Endometrial microvascular endothelial cells (primary cell): Measurements from ENCODE around the gene GOLGB1. TPM values are rescaled to one million over a fixed set of nuclear protein-coding genes. Genes with fewer than 3 reads are reported as not detected.

Experiments
- in situ Hi-C: cut with HindIII; loops from 2 replicates; pipeline ENCODE4 v1.10.0; 2017; ENCODE audit warnings: low sequenced_read_pairs, low pct_unique_long_range_greater_than_20kb; ENCODE audit errors: inconsistent ontology term
- total RNA-seq: library from RNA; depleted of rRNA; stranded (reverse); fragments of >200 nt; gene quantifications from one replicate; pipeline ENCODE4 v1.2.3, GENCODE V29; 2015; ENCODE audit errors: inconsistent ontology term

The GOLGB1 gene
- total RNA-seq, 1 donor from 2014 or later, result 15.1 TPM

DNA sequence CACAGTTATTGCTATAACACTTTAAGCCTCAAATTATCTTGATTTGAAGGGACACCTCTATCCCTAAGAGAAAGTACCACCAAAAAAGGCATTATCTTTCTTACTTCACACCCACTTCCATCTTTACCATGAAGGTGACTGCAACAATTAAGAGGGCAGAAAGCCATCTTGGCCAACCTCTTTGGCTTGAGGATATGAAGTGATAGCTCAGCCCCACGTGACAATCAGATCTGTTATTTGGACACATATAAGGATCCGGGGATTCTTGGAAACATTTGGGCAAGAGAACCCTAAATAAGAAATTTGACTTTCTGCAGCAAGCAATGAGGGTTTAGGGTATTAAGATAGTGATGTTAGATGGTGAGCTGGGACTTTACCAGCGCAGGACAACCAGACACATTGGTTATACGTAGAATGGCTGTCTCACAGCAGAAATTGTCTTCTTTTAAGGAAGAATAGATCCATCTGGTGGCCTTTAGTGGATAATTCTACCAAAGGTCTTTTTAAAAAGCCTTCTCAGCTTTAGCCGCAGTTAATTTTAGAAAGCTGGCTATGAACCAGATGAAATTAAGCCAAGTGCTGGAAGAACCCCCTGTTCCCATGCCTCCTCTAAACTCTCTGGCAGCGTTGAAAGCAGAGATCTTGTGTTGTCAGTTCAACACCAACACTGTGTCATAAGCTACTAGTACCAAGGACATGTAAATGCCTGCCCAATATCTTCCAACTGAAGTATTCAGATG lies 101.2 kb downstream of the GOLGB1 start:
- in situ Hi-C loops, result no loop called here

- in situ Hi-C loops, result no loop called here
Observed at GRCh38 chr3:121645054-121645453, 104.5 kb downstream of the GOLGB1 start.

DNA sequence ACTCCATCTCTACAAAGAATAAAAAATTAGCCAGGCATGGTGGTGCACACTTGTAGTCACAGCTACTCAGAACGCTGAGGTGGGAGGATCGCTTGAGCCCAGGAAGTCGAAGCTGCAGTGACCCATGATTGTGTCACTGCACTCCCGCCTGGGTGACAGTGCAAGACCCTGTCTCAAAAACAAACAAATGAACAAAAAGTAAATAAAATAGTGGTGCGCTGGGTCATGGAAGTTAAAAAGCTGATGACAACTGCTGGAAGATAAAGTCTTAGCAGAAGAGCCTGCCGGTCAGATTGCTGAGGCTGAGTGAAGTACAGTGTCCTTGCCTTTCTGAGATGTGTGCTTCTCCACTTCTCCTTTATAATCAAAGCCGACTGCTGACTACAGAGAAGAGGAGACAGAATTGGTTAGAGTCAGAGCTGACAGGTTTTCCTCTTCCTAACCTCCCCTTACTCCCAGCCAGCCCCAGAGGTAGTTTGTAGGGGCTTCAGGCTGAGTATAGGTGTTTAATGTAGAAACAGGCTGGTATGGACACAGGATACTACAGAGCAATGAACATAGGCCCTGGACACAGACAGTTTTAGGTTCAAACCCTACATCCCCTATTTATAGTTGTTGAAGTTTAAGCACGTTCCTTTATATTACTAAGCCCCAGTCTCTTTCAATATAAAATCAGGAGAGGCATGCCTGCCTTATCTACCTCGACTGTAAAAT lies 106.8 kb downstream of the GOLGB1 start:
- in situ Hi-C loops, result no loop called here

GRCh38 chr3:121641127-121641526 lies 108.4 kb downstream of the GOLGB1 start:
- in situ Hi-C loops, result no loop called here

DNA sequence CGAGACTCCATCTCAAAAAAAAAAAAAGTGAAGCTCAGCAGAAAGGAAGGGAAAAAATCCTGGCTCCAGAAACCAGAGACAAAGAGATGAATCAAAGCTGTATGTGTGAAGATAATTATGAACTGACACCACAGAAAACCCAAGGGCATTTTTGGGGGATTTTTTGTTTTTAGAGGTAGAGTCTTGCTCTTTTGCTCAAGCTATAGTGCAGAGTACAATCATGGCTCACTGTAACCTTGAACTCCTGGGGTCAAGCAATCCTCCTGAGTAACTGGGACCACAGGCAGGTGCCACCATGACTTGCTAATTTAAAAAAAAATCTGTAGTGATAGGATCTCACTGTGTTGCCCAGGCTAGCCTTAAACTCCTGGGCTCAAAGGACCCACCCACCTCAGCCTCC lies 111.6 kb downstream of the GOLGB1 start:
- in situ Hi-C loops, result no loop called here

- in situ Hi-C loops, result no loop called here
Observed at GRCh38 chr3:121630355-121630754, 119.2 kb downstream of the GOLGB1 start.

GRCh38 chr3:121629601-121630000 lies 119.9 kb downstream of the GOLGB1 start:
- in situ Hi-C loops, result no loop called here

- in situ Hi-C loops, result no loop called here
Observed at GRCh38 chr3:121627622-121628021, 121.9 kb downstream of the GOLGB1 start.

GRCh38 chr3:121627211-121627610 lies 122.3 kb downstream of the GOLGB1 start:
- in situ Hi-C loops, result no loop called here

DNA sequence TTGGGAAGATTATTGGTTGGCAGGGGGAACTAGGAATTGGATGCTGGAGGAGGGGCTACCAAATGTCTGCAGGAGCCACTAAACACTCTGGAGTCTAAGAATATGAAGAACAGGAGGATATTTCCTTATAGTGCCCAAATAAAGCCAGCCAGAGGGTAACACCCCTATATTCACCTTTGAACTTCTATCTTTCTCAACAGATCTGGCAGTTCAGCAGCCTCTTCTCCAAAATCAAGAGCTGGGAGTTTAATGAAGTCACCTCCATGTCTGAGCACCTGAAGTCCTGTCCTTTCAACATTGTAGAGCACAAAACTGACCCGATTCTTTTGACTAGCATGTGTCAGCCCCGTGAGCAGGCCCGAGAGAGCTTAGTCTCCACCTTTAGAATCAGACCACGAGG lies 123.0 kb downstream of the GOLGB1 start:
- in situ Hi-C loops, result no loop called here

DNA sequence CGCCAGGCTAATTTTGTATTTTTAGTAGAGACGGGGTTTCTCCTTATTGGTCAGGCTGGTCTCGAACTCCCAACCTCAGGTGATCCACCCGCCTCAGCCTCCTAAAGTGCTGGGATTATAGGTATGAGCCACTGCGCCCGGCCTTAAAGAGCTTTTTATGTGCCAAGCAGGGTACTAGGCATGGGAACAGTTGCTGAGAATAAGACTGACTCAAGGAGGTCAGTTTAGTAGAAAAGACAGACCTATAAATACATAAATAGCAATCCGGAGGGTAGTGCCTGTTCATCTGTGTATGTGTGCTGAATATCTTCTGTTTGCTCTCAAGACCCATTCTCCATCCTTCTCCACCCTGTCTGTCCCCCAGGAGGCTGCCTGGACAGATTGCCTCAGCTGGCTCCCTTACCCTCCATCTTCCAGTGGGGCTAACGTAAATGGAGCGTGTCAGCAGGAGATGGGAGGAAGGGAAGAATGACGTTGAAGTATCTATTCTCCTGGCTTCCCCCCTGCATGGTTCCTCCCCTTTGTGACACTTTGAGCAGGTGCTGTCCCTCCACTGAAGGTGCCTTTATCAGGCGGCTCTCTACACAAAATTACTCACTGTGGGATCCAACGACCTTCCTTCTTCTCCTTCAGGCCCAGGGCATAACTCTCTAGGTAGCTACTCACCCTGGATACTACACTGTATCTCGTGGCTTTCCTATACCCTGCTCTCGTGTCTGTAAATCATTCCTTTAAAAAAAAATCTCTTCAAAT lies 125.2 kb downstream of the GOLGB1 start:
- in situ Hi-C loops, result no loop called here

- in situ Hi-C loops, result no loop called here
Observed at GRCh38 chr3:121621491-121621890, 128.1 kb downstream of the GOLGB1 start.

GRCh38 chr3:121619691-121620090 lies 129.8 kb downstream of the GOLGB1 start:
- in situ Hi-C loops, result no loop called here

Other genes with a start within 250 kb of the GOLGB1 start
- 4.6 TPM for gene POLQ, start 203.8 kb downstream of the GOLGB1 start, total RNA-seq
- gene ARGFX, start 181.8 kb downstream of the GOLGB1 start, total RNA-seq, result not detected
- gene FBXO40, start 156.4 kb downstream of the GOLGB1 start, total RNA-seq, result not detected
- gene HCLS1, start 88.8 kb downstream of the GOLGB1 start, total RNA-seq, result 113 TPM
- gene IQCB1, start 85.3 kb upstream of the GOLGB1 start, total RNA-seq, result 8.4 TPM
- 3.7 TPM for gene EAF2, start 85.5 kb upstream of the GOLGB1 start, total RNA-seq
- gene SLC15A2, start 144.7 kb upstream of the GOLGB1 start, total RNA-seq, result 0.09 TPM